Measurements from ENCODE around the gene CUX1. TPM values are rescaled to one million over a fixed set of nuclear protein-coding genes. Genes with fewer than 3 reads are reported as not detected.

The CUX1 gene
- total RNA-seq, 2 experiments from 2014 or later: 35.6 to 38.0 TPM

GRCh38 chr7:101964680-101965452, 147.4 kb downstream of the CUX1 start:
- Mint-ChIP-seq H3K27ac (no peak overlapping the region), H3K9me3 (no peaks in the 10 kb centered on the region), H3K36me3 (ENCODE audit: low read depth) (no peaks in the 10 kb centered on the region), H3K4me1 (ENCODE audit: low read depth) (peaks cover under 1% of the 10 kb centered on the region), H3K4me3 (no peak overlapping the region), H3K27me3 (no peaks in the 10 kb centered on the region)
- Histone ChIP-seq H3K36me3 (ENCODE audit: insufficient read depth, low read length) (no peaks in the 10 kb centered on the region), H3K4me3 (ENCODE audit: low read length) (no peak overlapping the region), H3K27ac (ENCODE audit: low read depth in 1 of 2, low read length in 2 of 2) (no peak overlapping the region), H3K27me3 (ENCODE audit: control insufficient read depth in 1 of 2, insufficient read depth in 2 of 2, low read length in 2 of 2) (no peaks in the 10 kb centered on the region), H3K4me1 (ENCODE audit: insufficient read depth, low read length) (no peaks in the 10 kb centered on the region), H3K9me3 (ENCODE audit: control insufficient read depth in 1 of 2, insufficient read depth in 1 of 2, low read length in 2 of 2) (no peaks in the 10 kb centered on the region)
- ATAC-seq (ENCODE audit: poor library complexity) (no peak), DNase-seq (no peak)
- TF ChIP-seq, protein P1, sequence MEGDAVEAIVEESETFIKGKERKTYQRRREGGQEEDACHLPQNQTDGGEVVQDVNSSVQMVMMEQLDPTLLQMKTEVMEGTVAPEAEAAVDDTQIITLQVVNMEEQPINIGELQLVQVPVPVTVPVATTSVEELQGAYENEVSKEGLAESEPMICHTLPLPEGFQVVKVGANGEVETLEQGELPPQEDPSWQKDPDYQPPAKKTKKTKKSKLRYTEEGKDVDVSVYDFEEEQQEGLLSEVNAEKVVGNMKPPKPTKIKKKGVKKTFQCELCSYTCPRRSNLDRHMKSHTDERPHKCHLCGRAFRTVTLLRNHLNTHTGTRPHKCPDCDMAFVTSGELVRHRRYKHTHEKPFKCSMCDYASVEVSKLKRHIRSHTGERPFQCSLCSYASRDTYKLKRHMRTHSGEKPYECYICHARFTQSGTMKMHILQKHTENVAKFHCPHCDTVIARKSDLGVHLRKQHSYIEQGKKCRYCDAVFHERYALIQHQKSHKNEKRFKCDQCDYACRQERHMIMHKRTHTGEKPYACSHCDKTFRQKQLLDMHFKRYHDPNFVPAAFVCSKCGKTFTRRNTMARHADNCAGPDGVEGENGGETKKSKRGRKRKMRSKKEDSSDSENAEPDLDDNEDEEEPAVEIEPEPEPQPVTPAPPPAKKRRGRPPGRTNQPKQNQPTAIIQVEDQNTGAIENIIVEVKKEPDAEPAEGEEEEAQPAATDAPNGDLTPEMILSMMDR (IDR thresholded peaks at IDR 0.05): no peak
- intact Hi-C loops (cut with DNase I, micrococcal nuclease): no loop called here
- CTCF ChIA-PET: no interaction called here
- POLR2A ChIA-PET: no interaction called here

GRCh38 chr7:101968720-101969466, 151.5 kb downstream of the CUX1 start:
- ChIA-PET CTCF (no interaction called here), POLR2A (no interaction called here)
- H3K4me1 Mint-ChIP-seq (ENCODE audit: low read depth): peaks cover 3% of the 10 kb centered on the region
- H3K9me3 Mint-ChIP-seq: no peaks in the 10 kb centered on the region
- H3K36me3 Mint-ChIP-seq (ENCODE audit: low read depth): no peaks in the 10 kb centered on the region
- Histone ChIP-seq H3K36me3 (ENCODE audit: insufficient read depth, low read length) (no peaks in the 10 kb centered on the region), H3K27me3 (ENCODE audit: control insufficient read depth in 1 of 2, insufficient read depth in 2 of 2, low read length in 2 of 2) (no peaks in the 10 kb centered on the region), H3K4me3 (ENCODE audit: low read length) (no peak overlapping the region), H3K4me1 (ENCODE audit: insufficient read depth, low read length) (no peaks in the 10 kb centered on the region), H3K27ac (ENCODE audit: low read depth in 1 of 2, low read length in 2 of 2) (no peak overlapping the region), H3K9me3 (ENCODE audit: control insufficient read depth in 1 of 2, insufficient read depth in 1 of 2, low read length in 2 of 2) (peaks cover 0 to 12% of the 10 kb centered on the region in 2 experiments)
- TF ChIP-seq, protein P1 (IDR thresholded peaks at IDR 0.05): no peak
- no peak for DNase-seq
- no peak overlapping the region for H3K27ac Mint-ChIP-seq
- intact Hi-C loops (cut with DNase I, micrococcal nuclease): no loop called here
- ATAC-seq (ENCODE audit: poor library complexity): no peak
- no peaks in the 10 kb centered on the region for H3K27me3 Mint-ChIP-seq
- H3K4me3 Mint-ChIP-seq: no peak overlapping the region

GRCh38 chr7:101969997-101970585, 152.7 kb downstream of the CUX1 start:
- H3K36me3 Mint-ChIP-seq (ENCODE audit: low read depth): no peaks in the 10 kb centered on the region
- no peak overlapping the region for H3K4me3 Mint-ChIP-seq
- CTCF ChIA-PET: no interaction called here
- TF ChIP-seq, protein P1 (IDR thresholded peaks at IDR 0.05): no peak
- H3K4me3 ChIP-seq (ENCODE audit: low read length): no peak overlapping the region
- no peak overlapping the region for H3K27ac ChIP-seq (ENCODE audit: low read depth in 1 of 2, low read length in 2 of 2)
- no peaks in the 10 kb centered on the region for H3K36me3 ChIP-seq (ENCODE audit: insufficient read depth, low read length)
- no peak for DNase-seq
- intact Hi-C loops (cut with DNase I, micrococcal nuclease): no loop called here
- no peak overlapping the region for H3K27ac Mint-ChIP-seq
- no peak for ATAC-seq (ENCODE audit: poor library complexity)
- POLR2A ChIA-PET: no interaction called here
- no peaks in the 10 kb centered on the region for H3K9me3 Mint-ChIP-seq
- peaks cover 3% of the 10 kb centered on the region for H3K4me1 Mint-ChIP-seq (ENCODE audit: low read depth)
- peaks cover 0 to 12% of the 10 kb centered on the region in 2 experiments for H3K9me3 ChIP-seq (ENCODE audit: control insufficient read depth in 1 of 2, insufficient read depth in 1 of 2, low read length in 2 of 2)
- no peaks in the 10 kb centered on the region for H3K4me1 ChIP-seq (ENCODE audit: insufficient read depth, low read length)
- H3K27me3 Mint-ChIP-seq: no peaks in the 10 kb centered on the region
- no peaks in the 10 kb centered on the region for H3K27me3 ChIP-seq (ENCODE audit: control insufficient read depth in 1 of 2, insufficient read depth in 2 of 2, low read length in 2 of 2)
